HepG2 (cell line): ENCODE results near the gene RAD9A. TPM values are rescaled to one million over a fixed set of nuclear protein-coding genes. Genes with fewer than 3 reads are reported as not detected.

Experiments
- ATAC-seq: fragments of 200-7000 bp; cut with Tn5 transposase; 3 replicates; pipeline ENCODE4 v1.9.1; 2020; ENCODE audit warnings: mild to moderate bottlenecking, moderate library complexity
- BruUV-seq: library from RNA; stranded (reverse); fragments of 400-500 nt; replicated peaks from 2 replicates; lab custom pipeline; 2021; lab: Mats Ljungman, UMichigan
- CTCF ChIA-PET: fragments of 300-600 bp; formaldehyde crosslinking; extraction: SDS; loops from one replicate; lab custom pipeline; 2021; ENCODE audit warnings: low total read pairs, inconsistent platforms, low intra/inter-chr PET ratio; lab: Yijun Ruan, JAX
- POLR2A ChIA-PET: fragments of 350-600 bp; sonication (Branson Sonifier 250); formaldehyde crosslinking; loops from one replicate; lab custom pipeline; 2020; ENCODE audit warnings: antibody characterized with exemption, inconsistent platforms; lab: Yijun Ruan, JAX
- DNase-seq: peaks from one replicate; pipeline ENCODE4 v3.0.0-alpha.2; 2015; ENCODE audit warnings: low spot score
- FAIRE-seq: peaks from 3 replicates; lab custom pipeline; 2011; peaks lifted over from hg19 to GRCh38; lab: Jason Lieb, UNC
- H2AFZ ChIP-seq: one replicate; pipeline ENCODE4 v1.6.1; 2011; ENCODE audit warnings: low read length, inconsistent platforms
- H3K27ac ChIP-seq: fragments of 300-600 bp; 3 replicates; pipeline ENCODE4 v1.8.0; 2011; ENCODE audit warnings: mixed run types, mild to moderate bottlenecking, mixed read lengths, low read length, inconsistent platforms; ENCODE audit not compliant: insufficient read depth; ENCODE audit errors: extremely low read length
- H3K27me3 ChIP-seq, 2 experiments: fragments of 200-600 bp in 1 of 2; 2 replicates in 1 of 2; 3 replicates in 1 of 2; pipeline versions ENCODE4 v1.6.0 to v1.8.0; 2011; ENCODE audit warnings: low read length in 2 of 2, mild to moderate bottlenecking in 2 of 2, moderate library complexity in 2 of 2, inconsistent platforms in 1 of 2; ENCODE audit not compliant: insufficient read depth in 2 of 2, control insufficient read depth in 1 of 2
- H3K36me3 ChIP-seq, 2 experiments: fragments of 200-600 bp in 1 of 2; replicated peaks in 1 of 2; 2 replicates in 1 of 2; 3 replicates in 1 of 2; pipeline versions ENCODE4 v1.5.1 to v1.8.0; 2011; ENCODE audit warnings: low read length in 2 of 2, inconsistent platforms in 1 of 2; ENCODE audit not compliant: insufficient read depth in 2 of 2, control insufficient read depth in 1 of 2
- H3K4me1 ChIP-seq: 2 replicates; pipeline ENCODE4 v1.5.1; 2012; ENCODE audit warnings: low read length, inconsistent platforms; ENCODE audit not compliant: insufficient read depth
- H3K4me2 ChIP-seq: 2 replicates; pipeline ENCODE4 v1.6.0; 2011; ENCODE audit warnings: low read depth, low read length, inconsistent platforms
- H3K4me3 ChIP-seq, 3 experiments: fragments of 200-600 bp in 1 of 3; sonication (generic), shearing (Covaris generic) in 1 of 3; replicated peaks in 1 of 3; 2 replicates each; pipeline ENCODE4 v1.5.1; 2011 to 2016; ENCODE audit warnings: low read length in 3 of 3, inconsistent platforms in 2 of 3, low read depth in 2 of 3, mild to moderate bottlenecking in 2 of 3, control low read depth in 1 of 3, mixed read lengths in 1 of 3; ENCODE audit not compliant: insufficient read depth in 1 of 3
- H3K79me2 ChIP-seq: one replicate; pipeline ENCODE4 v1.6.1; 2011; ENCODE audit warnings: low read length, inconsistent platforms; ENCODE audit not compliant: insufficient read depth
- H3K9ac ChIP-seq: 2 replicates; pipeline ENCODE4 v1.6.0; 2011; ENCODE audit warnings: mild to moderate bottlenecking, low read depth, low read length, inconsistent platforms; ENCODE audit not compliant: insufficient read depth
- H3K9me3 ChIP-seq: 2 replicates; pipeline ENCODE4 v1.5.1; 2012; ENCODE audit warnings: mild to moderate bottlenecking, low read length
- H4K20me1 ChIP-seq: 2 replicates; pipeline ENCODE4 v1.6.0; 2011; ENCODE audit warnings: inconsistent platforms, mild to moderate bottlenecking, low read length, moderate library complexity; ENCODE audit not compliant: insufficient read depth
- AHR ChIP-seq: IDR thresholded peaks from 2 replicates; pipeline ENCODE4 v1.6.1; 2018; ENCODE audit warnings: missing genetic modification reagents, missing compliant biosample characterization
- DR1 ChIP-seq: sonication (generic); formaldehyde crosslinking; IDR thresholded peaks from 2 replicates; pipeline ENCODE4 v1.8.0; 2021; ENCODE audit warnings: mild to moderate bottlenecking, missing genetic modification reagents, inconsistent platforms
- HNF4A ChIP-seq: sonication (generic); formaldehyde crosslinking; IDR thresholded peaks from 2 replicates; pipeline ENCODE4 v1.4.0; 2020; ENCODE audit warnings: missing genetic modification reagents
- NR2F6 ChIP-seq, 2 experiments: IDR thresholded peaks; 2 replicates each; pipeline ENCODE4 v1.6.1; 2016; ENCODE audit warnings: antibody characterized with exemption in 1 of 2, mild to moderate bottlenecking in 1 of 2
- SAP130 ChIP-seq: IDR thresholded peaks from 2 replicates; pipeline ENCODE4 v1.6.1; 2016; ENCODE audit warnings: low read depth
- SP2 ChIP-seq: sonication (generic); formaldehyde crosslinking; IDR thresholded peaks from 2 replicates; pipeline ENCODE4 v1.5.1; 2020; ENCODE audit warnings: mild to moderate bottlenecking, missing genetic modification reagents
- SRF ChIP-seq: IDR thresholded peaks from 2 replicates; pipeline ENCODE4 v1.6.1; 2011; ENCODE audit warnings: mild to moderate bottlenecking, low read depth, low read length, moderate library complexity
- SSRP1 ChIP-seq: IDR thresholded peaks from 2 replicates; pipeline ENCODE4 v1.6.1; 2016; ENCODE audit warnings: control low read depth
- ZBTB43 ChIP-seq: sonication (generic); formaldehyde crosslinking; conservative IDR thresholded peaks from 2 replicates; pipeline ENCODE4 v1.4.0; 2020; ENCODE audit warnings: missing genetic modification reagents
- ZC3H4 ChIP-seq: sonication (generic); formaldehyde crosslinking; IDR thresholded peaks from 2 replicates; pipeline ENCODE4 v1.4.0; 2020; ENCODE audit warnings: missing genetic modification reagents, borderline replicate concordance
- ZNF264 ChIP-seq: sonication (generic); formaldehyde crosslinking; IDR thresholded peaks from 2 replicates; pipeline ENCODE4 v1.4.0; 2020; ENCODE audit warnings: missing genetic modification reagents
- ZNF883 ChIP-seq: sonication (generic); formaldehyde crosslinking; IDR thresholded peaks from 2 replicates; pipeline ENCODE4 v1.5.1; 2020; ENCODE audit warnings: mild to moderate bottlenecking, missing genetic modification reagents; ENCODE audit errors: not compliant biosample characterization
- WGBS: methylation state at CpG from one replicate; pipeline ENCODE4 v1.1.6; 2017; ENCODE audit warnings: low lambda C conversion rate; 5-methylcytosine and 5-hydroxymethylcytosine counted together
- in situ Hi-C: cut with HindIII; loops from 2 replicates; pipeline ENCODE4 v1.10.0; 2017; ENCODE audit warnings: low pct_unique_long_range_greater_than_20kb; ENCODE audit not compliant: extremely low pct_ligation_motif_present
- intact Hi-C: fragments of 100-400 bp; cut with micrococcal nuclease; formaldehyde crosslinking; loops from one replicate; pipeline ENCODE4 v1.10.0; 2022; ENCODE audit not compliant: unreplicated experiment
- polyA plus RNA-seq, 8 experiments: library from polyadenylated mRNA; depleted of rRNA in 3 of 8; stranded (reverse) in 7 of 8; unstranded in 1 of 8; fragments of >200 nt; fragmentation: Illumina TruSeq in 4 of 8; extraction: Trizol in 4 of 8; gene quantifications; 2 replicates each; pipeline versions ENCODE4 v1.2.1 to v1.2.3, GENCODE V29; 2011 to 2016; ENCODE audit warnings: low read depth in 4 of 8, missing spikeins in 1 of 8, mixed read lengths in 1 of 8; ENCODE audit not compliant: insufficient read depth in 1 of 8
- total RNA-seq, 5 experiments: library from RNA; depleted of rRNA; stranded (reverse); fragments of >200 nt; fragmentation: Illumina TruSeq; extraction: Trizol; gene quantifications; 2 replicates each; pipeline ENCODE4 v1.2.3, GENCODE V29; 2016; ENCODE audit warnings: low read depth in 1 of 5
- TF ChIP-seq, protein P1 (sequence below): IDR thresholded peaks from 2 replicates; pipeline ENCODE4 v1.6.1; 2016; ENCODE audit warnings: low read depth, missing genetic modification reagents, missing compliant biosample characterization
- TF ChIP-seq, protein P2 (sequence below): sonication (generic); formaldehyde crosslinking; IDR thresholded peaks from 2 replicates; pipeline ENCODE4 v1.4.0; 2020; ENCODE audit warnings: missing genetic modification reagents

Gene RAD9A
- total and polyA plus RNA-seq, 2 of the 13 experiments (the other 11 are each of a cell fraction or from before 2014, with no cell fraction given): 10.1 to 15.7 TPM

GRCh38 chr11:67349036-67349435 lies 42.8 kb upstream of the RAD9A start (continued):
- TF ChIP-seq, protein P1, sequence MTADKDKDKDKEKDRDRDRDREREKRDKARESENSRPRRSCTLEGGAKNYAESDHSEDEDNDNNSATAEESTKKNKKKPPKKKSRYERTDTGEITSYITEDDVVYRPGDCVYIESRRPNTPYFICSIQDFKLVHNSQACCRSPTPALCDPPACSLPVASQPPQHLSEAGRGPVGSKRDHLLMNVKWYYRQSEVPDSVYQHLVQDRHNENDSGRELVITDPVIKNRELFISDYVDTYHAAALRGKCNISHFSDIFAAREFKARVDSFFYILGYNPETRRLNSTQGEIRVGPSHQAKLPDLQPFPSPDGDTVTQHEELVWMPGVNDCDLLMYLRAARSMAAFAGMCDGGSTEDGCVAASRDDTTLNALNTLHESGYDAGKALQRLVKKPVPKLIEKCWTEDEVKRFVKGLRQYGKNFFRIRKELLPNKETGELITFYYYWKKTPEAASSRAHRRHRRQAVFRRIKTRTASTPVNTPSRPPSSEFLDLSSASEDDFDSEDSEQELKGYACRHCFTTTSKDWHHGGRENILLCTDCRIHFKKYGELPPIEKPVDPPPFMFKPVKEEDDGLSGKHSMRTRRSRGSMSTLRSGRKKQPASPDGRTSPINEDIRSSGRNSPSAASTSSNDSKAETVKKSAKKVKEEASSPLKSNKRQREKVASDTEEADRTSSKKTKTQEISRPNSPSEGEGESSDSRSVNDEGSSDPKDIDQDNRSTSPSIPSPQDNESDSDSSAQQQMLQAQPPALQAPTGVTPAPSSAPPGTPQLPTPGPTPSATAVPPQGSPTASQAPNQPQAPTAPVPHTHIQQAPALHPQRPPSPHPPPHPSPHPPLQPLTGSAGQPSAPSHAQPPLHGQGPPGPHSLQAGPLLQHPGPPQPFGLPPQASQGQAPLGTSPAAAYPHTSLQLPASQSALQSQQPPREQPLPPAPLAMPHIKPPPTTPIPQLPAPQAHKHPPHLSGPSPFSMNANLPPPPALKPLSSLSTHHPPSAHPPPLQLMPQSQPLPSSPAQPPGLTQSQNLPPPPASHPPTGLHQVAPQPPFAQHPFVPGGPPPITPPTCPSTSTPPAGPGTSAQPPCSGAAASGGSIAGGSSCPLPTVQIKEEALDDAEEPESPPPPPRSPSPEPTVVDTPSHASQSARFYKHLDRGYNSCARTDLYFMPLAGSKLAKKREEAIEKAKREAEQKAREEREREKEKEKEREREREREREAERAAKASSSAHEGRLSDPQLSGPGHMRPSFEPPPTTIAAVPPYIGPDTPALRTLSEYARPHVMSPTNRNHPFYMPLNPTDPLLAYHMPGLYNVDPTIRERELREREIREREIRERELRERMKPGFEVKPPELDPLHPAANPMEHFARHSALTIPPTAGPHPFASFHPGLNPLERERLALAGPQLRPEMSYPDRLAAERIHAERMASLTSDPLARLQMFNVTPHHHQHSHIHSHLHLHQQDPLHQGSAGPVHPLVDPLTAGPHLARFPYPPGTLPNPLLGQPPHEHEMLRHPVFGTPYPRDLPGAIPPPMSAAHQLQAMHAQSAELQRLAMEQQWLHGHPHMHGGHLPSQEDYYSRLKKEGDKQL: no peak
- TF ChIP-seq AHR (CRISPR knock-in tag): no peak
- TF ChIP-seq SRF: no peak
- no peak for TF ChIP-seq SAP130 (CRISPR knock-in tag)

DNA sequence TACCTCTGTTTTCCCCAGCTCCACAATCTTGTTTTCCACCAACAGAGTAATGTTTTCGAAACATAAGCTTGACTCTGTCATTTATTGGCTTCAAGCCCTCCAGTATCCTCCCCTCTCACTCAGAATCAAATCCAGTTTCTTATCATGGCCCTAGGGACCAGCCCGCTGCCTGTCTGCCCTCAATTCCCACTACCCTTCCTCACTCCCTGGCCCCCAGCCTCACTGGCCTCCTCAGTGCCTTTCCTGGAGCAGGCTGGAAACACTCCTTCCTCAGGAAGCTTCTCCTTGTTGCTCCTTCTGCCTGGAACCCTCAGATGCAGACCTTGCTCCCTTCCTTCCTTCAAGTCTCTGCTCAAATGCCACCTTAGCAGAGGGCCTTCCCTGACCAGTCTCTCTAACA lies 42.3 kb upstream of the RAD9A start:
- Histone ChIP-seq H3K4me3 (no peak overlapping the region), H3K4me1 (peaks cover 32% of the 10 kb centered on the region), H3K4me2 (no peak overlapping the region), H3K27me3 (no peaks in the 10 kb centered on the region), H3K9ac (no peak overlapping the region), H3K27ac (no peak overlapping the region), H4K20me1 (no peaks in the 10 kb centered on the region), H3K9me3 (no peaks in the 10 kb centered on the region), H3K79me2 (no peaks in the 10 kb centered on the region), H2AFZ (no peak overlapping the region), H3K36me3 (no peaks in the 10 kb centered on the region)
- CTCF ChIA-PET: interaction anchor here (2.6 kb wide), 1 partner anchor 33 kb away, joined by 25 read pairs; no protein-coding TSS in a partner anchor
- DNase-seq (no peak), ATAC-seq (no peak), FAIRE-seq (no peak)
- POLR2A ChIA-PET: interaction anchor here (9.7 kb wide), 1 partner anchor 29 kb away, joined by 365 read pairs; the partner anchor contains the start of gene CLCF1
- in situ Hi-C loops: no loop called here
- 81% methylated on average over 2 of the region's 2 CpGs for WGBS
- TF ChIP-seq, protein P2, sequence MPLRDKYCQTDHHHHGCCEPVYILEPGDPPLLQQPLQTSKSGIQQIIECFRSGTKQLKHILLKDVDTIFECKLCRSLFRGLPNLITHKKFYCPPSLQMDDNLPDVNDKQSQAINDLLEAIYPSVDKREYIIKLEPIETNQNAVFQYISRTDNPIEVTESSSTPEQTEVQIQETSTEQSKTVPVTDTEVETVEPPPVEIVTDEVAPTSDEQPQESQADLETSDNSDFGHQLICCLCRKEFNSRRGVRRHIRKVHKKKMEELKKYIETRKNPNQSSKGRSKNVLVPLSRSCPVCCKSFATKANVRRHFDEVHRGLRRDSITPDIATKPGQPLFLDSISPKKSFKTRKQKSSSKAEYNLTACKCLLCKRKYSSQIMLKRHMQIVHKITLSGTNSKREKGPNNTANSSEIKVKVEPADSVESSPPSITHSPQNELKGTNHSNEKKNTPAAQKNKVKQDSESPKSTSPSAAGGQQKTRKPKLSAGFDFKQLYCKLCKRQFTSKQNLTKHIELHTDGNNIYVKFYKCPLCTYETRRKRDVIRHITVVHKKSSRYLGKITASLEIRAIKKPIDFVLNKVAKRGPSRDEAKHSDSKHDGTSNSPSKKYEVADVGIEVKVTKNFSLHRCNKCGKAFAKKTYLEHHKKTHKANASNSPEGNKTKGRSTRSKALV (CRISPR knock-in tag): no peak
- TF ChIP-seq ZNF264 (no peak), ZNF883 (no peak), ZBTB43 (CRISPR knock-in tag) (no peak), HNF4A (no peak), SP2 (CRISPR knock-in tag) (no peak), DR1 (no peak), ZC3H4 (CRISPR knock-in tag) (no peak), NR2F6 (IDR thresholded peaks at IDR 0.05) (no peak), NR2F6 (CRISPR knock-in tag; IDR thresholded peaks at IDR 0.05) (no peak), SSRP1 (no peak)
- no TSS peak for BruUV-seq
- intact Hi-C loops: no loop called here
